Thoracic aorta (tissue), 2 donors: Measurements from ENCODE around the gene PEPD. TPM values are rescaled to one million over a fixed set of nuclear protein-coding genes. Genes with fewer than 3 reads are reported as not detected.

Source experiments
- ATAC-seq: fragments of 150-250 bp; one replicate; pipeline ENCODE4 v1.8.0; 2017; ENCODE audit warnings: low read depth; ENCODE audit not compliant: insufficient number of reproducible peaks, low FRiP score
- DNase-seq: peaks from one replicate; pipeline ENCODE4 v3.0.0-alpha.2; 2020; ENCODE audit warnings: low spot score
- H3K27ac ChIP-seq, 2 donors: fragments of 200-600 bp; sonication (generic); 1 replicate in 1 of 2; 2 replicates in 1 of 2; pipeline ENCODE4 v1.5.1; 2016; ENCODE audit warnings: mild to moderate bottlenecking in 2 of 2, moderate library complexity in 2 of 2
- H3K27me3 ChIP-seq: fragments of 200-600 bp; sonication (generic); replicated peaks from 2 replicates; pipeline ENCODE4 v1.6.0; 2016; ENCODE audit warnings: mild to moderate bottlenecking; ENCODE audit not compliant: insufficient read depth
- H3K36me3 ChIP-seq: fragments of 200-600 bp; sonication (generic); one replicate; pipeline ENCODE4 v1.5.1; 2016
- H3K4me1 ChIP-seq, 2 donors: fragments of 200-600 bp; sonication (generic); 1 replicate in 1 of 2; 2 replicates in 1 of 2; pipeline versions ENCODE4 v1.5.1 to v1.6.0; 2016; ENCODE audit warnings: low read depth in 2 of 2, mild to moderate bottlenecking in 1 of 2; ENCODE audit not compliant: control insufficient read depth in 1 of 2
- H3K4me3 ChIP-seq: fragments of 200-600 bp; sonication (generic); 2 replicates; pipeline ENCODE4 v1.5.1; 2016; ENCODE audit warnings: mild to moderate bottlenecking
- H3K9me3 ChIP-seq: fragments of 200-600 bp; sonication (generic); 2 replicates; pipeline ENCODE4 v1.5.1; 2016
- total RNA-seq, 2 donors: library from RNA; depleted of rRNA; stranded (reverse); fragments of >200 nt; gene quantifications; one replicate each; pipeline versions ENCODE4 v1.1.0 to v1.2.3, GENCODE V29; 2016
- TF ChIP-seq, protein P1 (sequence below): fragments of 200-600 bp; sonication (generic); IDR thresholded peaks from one replicate; pipeline ENCODE4 v1.5.1; 2019; ENCODE audit warnings: antibody characterized with exemption

PEPD gene
- total RNA-seq, 2 donors from 2014 or later = 48.7 to 70.9 TPM

DNA sequence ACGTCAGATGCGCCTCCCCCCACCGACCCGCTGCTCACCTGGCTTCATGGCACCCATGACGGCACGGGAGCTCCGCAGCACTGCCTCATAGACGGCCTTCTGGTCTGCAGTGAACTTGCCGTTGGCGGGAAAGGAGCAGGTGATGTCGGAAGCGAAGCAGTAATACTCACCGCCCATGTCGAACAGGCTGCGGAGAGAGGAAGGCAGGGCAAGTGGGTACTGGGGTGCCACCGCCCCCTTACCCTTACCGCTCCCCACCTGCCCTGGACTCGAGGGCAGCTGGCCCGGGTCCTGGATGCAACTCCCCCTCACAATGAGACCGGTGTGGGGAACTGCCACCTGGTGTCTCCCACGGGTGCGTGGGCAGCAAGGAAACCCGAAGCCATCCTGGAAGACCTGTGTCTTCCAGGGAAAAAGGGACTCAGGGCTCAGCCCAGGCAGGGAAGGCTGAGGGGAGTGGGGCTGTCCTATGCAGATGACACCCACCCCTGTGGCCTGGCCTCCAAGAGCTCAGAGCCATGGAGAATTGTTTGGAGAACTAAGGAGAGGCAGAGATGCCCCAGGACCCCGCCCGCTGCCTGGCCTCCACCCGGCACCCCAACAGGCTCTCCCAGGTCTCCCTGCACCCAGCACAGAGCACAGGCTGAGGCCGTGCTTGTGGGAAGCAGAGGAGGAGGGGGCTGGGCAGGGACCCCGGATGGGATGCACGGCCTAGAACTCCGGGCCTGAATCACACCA lies 119.7 kb downstream of the PEPD start:
- no peak for ATAC-seq
- Histone ChIP-seq H3K27ac (no peak overlapping the region), H3K4me1 (peaks cover 0 to 7% of the 10 kb centered on the region in 2 donors), H3K36me3 (no peaks in the 10 kb centered on the region), H3K4me3 (no peak overlapping the region), H3K9me3 (no peaks in the 10 kb centered on the region), H3K27me3 (no peaks in the 10 kb centered on the region)
- TF ChIP-seq, protein P1, sequence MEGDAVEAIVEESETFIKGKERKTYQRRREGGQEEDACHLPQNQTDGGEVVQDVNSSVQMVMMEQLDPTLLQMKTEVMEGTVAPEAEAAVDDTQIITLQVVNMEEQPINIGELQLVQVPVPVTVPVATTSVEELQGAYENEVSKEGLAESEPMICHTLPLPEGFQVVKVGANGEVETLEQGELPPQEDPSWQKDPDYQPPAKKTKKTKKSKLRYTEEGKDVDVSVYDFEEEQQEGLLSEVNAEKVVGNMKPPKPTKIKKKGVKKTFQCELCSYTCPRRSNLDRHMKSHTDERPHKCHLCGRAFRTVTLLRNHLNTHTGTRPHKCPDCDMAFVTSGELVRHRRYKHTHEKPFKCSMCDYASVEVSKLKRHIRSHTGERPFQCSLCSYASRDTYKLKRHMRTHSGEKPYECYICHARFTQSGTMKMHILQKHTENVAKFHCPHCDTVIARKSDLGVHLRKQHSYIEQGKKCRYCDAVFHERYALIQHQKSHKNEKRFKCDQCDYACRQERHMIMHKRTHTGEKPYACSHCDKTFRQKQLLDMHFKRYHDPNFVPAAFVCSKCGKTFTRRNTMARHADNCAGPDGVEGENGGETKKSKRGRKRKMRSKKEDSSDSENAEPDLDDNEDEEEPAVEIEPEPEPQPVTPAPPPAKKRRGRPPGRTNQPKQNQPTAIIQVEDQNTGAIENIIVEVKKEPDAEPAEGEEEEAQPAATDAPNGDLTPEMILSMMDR = no peak
- no peak for DNase-seq

DNA sequence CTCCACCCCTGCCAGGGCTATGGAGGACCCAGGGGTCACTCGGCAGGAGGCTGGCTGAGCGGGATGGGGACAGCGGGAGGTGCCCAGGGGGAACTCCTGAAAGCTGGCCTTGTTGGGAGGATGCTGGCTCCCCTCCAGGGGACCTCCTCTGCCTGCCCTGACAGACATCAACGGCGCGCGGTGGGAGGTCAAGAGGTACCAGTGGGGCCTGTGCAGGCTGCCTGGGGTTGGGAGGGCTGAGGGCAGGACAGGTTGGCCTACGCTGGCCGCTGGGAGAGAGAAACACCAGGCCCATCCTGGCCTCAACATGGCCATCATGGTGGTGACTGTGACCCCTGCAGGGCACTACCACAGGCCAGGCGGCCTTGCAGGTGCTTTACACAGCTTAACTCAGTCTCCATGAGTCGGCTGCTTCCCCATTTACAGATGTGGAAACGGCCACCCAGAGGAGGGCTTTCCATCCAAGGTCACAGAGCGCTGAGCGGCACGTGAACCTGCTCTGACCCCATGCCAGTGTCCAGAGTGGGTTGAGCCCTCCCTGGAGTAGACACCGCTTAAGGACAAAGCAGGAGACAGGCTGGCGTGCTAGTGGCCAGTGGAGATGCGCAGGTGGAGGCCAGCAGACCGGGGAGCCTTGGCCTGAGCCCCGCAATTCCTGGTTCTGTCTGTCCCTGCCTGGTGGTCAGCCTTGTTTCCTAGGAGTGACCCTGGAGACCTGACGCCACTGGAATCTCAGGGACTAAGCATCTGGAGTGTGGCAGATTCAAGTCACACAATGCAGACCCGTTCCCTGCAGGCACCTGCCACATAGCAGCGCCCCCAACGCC lies 120.5 kb downstream of the PEPD start:
- Histone ChIP-seq H3K4me3 (no peak overlapping the region), H3K4me1 (peaks cover 3 to 13% of the 10 kb centered on the region in 2 donors), H3K36me3 (no peaks in the 10 kb centered on the region), H3K9me3 (no peaks in the 10 kb centered on the region), H3K27ac (no peak overlapping the region), H3K27me3 (no peaks in the 10 kb centered on the region)
- TF ChIP-seq, protein P1 = no peak
- DNase-seq = no peak
- ATAC-seq = no peak

DNA sequence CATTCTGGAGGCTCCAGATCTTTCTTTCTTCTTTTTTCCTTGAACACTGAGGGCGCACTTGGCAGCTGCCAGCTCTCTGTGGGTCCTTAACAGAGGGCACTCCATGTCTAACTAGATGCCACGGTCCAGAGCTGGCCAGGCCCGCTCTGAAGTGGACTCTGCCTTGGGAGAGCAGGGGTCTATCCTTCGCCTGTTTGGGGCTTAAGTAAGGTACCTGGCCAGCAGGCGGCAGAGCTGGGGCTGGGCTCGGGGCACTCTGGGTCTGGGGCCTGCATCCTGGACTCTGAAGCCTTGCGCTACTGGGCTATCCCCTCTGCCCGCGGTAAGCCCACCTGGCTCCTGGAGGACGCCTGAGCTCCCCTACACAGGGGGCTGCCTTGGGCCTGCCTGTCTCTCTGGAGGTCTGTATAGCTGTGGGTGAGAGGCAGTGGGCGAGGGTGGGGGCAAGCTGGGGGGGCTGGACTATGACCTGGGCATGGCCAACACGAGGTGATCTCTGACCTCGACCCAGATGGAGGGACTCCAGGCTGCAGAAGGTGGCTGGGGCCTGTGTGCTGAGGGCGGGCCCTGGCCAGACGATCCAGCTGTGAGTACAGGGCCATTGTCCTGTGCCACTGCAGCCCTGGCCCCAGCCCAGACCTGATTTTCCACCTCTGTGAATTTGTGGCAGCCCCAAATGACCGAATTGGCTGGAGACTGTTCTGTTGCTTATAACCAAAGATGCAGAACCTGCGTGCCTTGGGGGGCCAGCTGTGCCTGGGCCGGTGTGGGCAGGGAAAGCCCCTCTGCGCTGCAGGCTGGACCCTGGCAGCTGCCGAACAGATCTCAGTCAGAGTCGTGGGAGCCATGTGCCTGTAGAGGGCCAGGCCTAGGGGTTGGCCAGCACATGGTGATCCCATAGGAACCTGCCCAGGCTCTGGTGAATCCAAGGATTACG lies 121.6 kb downstream of the PEPD start:
- Histone ChIP-seq H3K4me3 (no peak overlapping the region), H3K27me3 (no peaks in the 10 kb centered on the region), H3K36me3 (no peaks in the 10 kb centered on the region), H3K4me1 (peaks cover 8 to 23% of the 10 kb centered on the region in 2 donors), H3K27ac (no peak overlapping the region), H3K9me3 (no peaks in the 10 kb centered on the region)
- TF ChIP-seq, protein P1 = no peak
- DNase-seq (no peak), ATAC-seq (no peak)

DNA sequence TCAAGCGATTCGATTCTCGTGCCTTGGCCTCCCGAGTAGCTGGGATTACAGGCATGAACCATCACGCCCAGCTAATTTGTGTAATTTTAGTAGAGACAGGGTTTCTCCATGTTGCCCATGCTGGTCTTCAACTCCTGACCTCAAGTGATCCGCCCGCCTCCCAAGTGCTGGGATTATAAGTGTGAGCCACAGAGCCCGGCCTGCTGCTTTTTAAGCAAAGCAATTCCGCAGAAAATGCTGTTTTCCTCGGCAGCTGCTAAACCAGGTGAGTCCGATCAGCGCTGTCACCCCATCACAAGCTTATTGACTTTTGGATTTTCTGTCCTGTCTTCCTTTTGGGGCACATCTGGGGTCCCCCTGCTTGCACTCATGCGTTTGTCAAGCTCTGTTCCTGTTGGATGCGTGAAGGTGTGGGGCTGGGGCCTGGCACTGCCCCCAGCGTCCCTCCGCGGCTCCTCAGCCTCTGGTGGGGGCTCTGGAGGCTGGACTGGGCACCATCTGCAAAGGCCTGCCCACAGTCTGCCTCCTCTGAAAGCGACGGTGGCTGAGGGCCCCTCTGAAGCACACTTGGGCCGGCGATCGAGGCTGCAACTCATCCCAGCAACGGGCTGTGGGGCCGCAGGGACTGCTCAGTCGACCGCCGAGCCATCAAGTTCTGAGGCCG lies 122.4 kb downstream of the PEPD start:
- TF ChIP-seq, protein P1 = no peak
- Histone ChIP-seq H3K9me3 (no peaks in the 10 kb centered on the region), H3K27ac (no peak overlapping the region), H3K4me3 (no peak overlapping the region), H3K4me1 (peaks cover 9 to 30% of the 10 kb centered on the region in 2 donors), H3K36me3 (no peaks in the 10 kb centered on the region), H3K27me3 (no peaks in the 10 kb centered on the region)
- no peak for ATAC-seq
- DNase-seq = no peak
